HEK293 (cell line): ENCODE data around the gene HEATR5B.

ENCODE experiments used
- CTCF ChIA-PET: fragments of 350-600 bp; formaldehyde crosslinking; extraction: SDS; loops from one replicate; lab custom pipeline; 2021; ENCODE audit warnings: antibody characterized with exemption; lab: Yijun Ruan, JAX
- POLR2A ChIA-PET: fragments of 300-600 bp; formaldehyde crosslinking; extraction: SDS; loops from one replicate; lab custom pipeline; 2020; ENCODE audit warnings: antibody characterized with exemption, inconsistent platforms; lab: Yijun Ruan, JAX
- H3K27ac ChIP-seq: fragments of 200-500 bp; sonication (Bioruptor generic); 2 replicates; pipeline ENCODE4 v1.5.1; 2014; ENCODE audit warnings: low read depth, low read length, control low read depth, inconsistent platforms; ENCODE audit errors: extremely low read depth
- H3K36me3 ChIP-seq, 2 experiments: fragments of 200-500 bp in 1 of 2; sonication (Bioruptor generic) in 1 of 2; 1 replicate in 1 of 2; 2 replicates in 1 of 2; pipeline ENCODE4 v1.5.1; 2014 to 2017; ENCODE audit warnings: inconsistent platforms in 2 of 2, low read length in 2 of 2; ENCODE audit not compliant: control insufficient read depth in 2 of 2, insufficient read depth in 1 of 2
- H3K4me1 ChIP-seq: fragments of 200-500 bp; sonication (Bioruptor generic); 2 replicates; pipeline ENCODE4 v1.5.1; 2014; ENCODE audit warnings: mild to moderate bottlenecking, low read length, inconsistent platforms; ENCODE audit not compliant: control insufficient read depth, insufficient read depth
- H3K4me3 ChIP-seq: 2 replicates; pipeline ENCODE4 v1.5.1; 2011; ENCODE audit warnings: low read depth, mild to moderate bottlenecking, control low read depth, low read length, moderate library complexity
- H3K9me3 ChIP-seq: fragments of 200-500 bp; sonication (Bioruptor generic); 2 replicates; pipeline ENCODE4 v1.5.1; 2014; ENCODE audit warnings: low read depth, low read length, inconsistent platforms; ENCODE audit not compliant: control insufficient read depth, insufficient read depth
- GFI1B ChIP-seq: fragments of 450-650 bp; formaldehyde crosslinking; IDR thresholded peaks from 2 replicates; pipeline ENCODE4 v1.5.1; 2016; ENCODE audit warnings: missing biosample characterization, missing genetic modification characterization
- KLF7 ChIP-seq: fragments of 450-650 bp; formaldehyde crosslinking; IDR thresholded peaks from 2 replicates; pipeline ENCODE4 v1.5.1; 2016; ENCODE audit warnings: missing biosample characterization, missing genetic modification characterization, borderline replicate concordance
- KLF8 ChIP-seq: fragments of 450-650 bp; formaldehyde crosslinking; IDR thresholded peaks from 2 replicates; pipeline ENCODE4 v1.5.1; 2016; ENCODE audit warnings: missing biosample characterization, missing genetic modification characterization
- SP2 ChIP-seq: fragments of 450-650 bp; formaldehyde crosslinking; IDR thresholded peaks from 2 replicates; pipeline ENCODE4 v1.5.1; 2016; ENCODE audit warnings: missing biosample characterization, missing genetic modification characterization
- SP3 ChIP-seq: fragments of 450-650 bp; formaldehyde crosslinking; IDR thresholded peaks from 2 replicates; pipeline ENCODE4 v1.5.1; 2016; ENCODE audit warnings: missing biosample characterization, missing genetic modification characterization
- TCF7L2 ChIP-seq: IDR thresholded peaks from 2 replicates; pipeline ENCODE4 v1.6.1; 2011; ENCODE audit warnings: low read depth, mild to moderate bottlenecking, inconsistent platforms, low read length, moderate library complexity, borderline replicate concordance
- ZNF155 ChIP-seq: fragments of 450-650 bp; formaldehyde crosslinking; IDR thresholded peaks from 2 replicates; pipeline ENCODE4 v1.5.1; 2016; ENCODE audit warnings: missing biosample characterization, missing genetic modification characterization
- ZNF16 ChIP-seq: fragments of 450-650 bp; formaldehyde crosslinking; IDR thresholded peaks from 2 replicates; pipeline ENCODE4 v1.5.1; 2016; ENCODE audit warnings: low read depth, missing biosample characterization, missing genetic modification characterization
- ZNF2 ChIP-seq: fragments of 450-650 bp; formaldehyde crosslinking; IDR thresholded peaks from 2 replicates; pipeline ENCODE4 v1.5.1; 2016; ENCODE audit warnings: missing biosample characterization, missing genetic modification characterization
- ZNF423 ChIP-seq: fragments of 450-650 bp; formaldehyde crosslinking; IDR thresholded peaks from 2 replicates; pipeline ENCODE4 v1.5.1; 2016; ENCODE audit warnings: missing biosample characterization, missing genetic modification characterization
- ZNF48 ChIP-seq: fragments of 450-650 bp; formaldehyde crosslinking; IDR thresholded peaks from 2 replicates; pipeline ENCODE4 v1.5.1; 2016; ENCODE audit warnings: missing biosample characterization, missing genetic modification characterization
- ZNF549 ChIP-seq: fragments of 450-650 bp; IDR thresholded peaks from 2 replicates; pipeline ENCODE4 v1.5.1; 2018; ENCODE audit warnings: missing biosample characterization, missing genetic modification characterization, mild to moderate bottlenecking, inconsistent platforms, moderate library complexity
- ZNF654 ChIP-seq: fragments of 450-650 bp; formaldehyde crosslinking; IDR thresholded peaks from 2 replicates; pipeline ENCODE4 v1.5.1; 2016; ENCODE audit warnings: low read depth, missing biosample characterization, missing genetic modification characterization
- ZNF664 ChIP-seq: fragments of 450-650 bp; formaldehyde crosslinking; IDR thresholded peaks from 2 replicates; pipeline ENCODE4 v1.5.1; 2016; ENCODE audit warnings: missing biosample characterization, missing genetic modification characterization
- ZNF777 ChIP-seq: fragments of 450-650 bp; formaldehyde crosslinking; IDR thresholded peaks from 2 replicates; pipeline ENCODE4 v1.5.1; 2017; ENCODE audit warnings: missing biosample characterization, missing genetic modification characterization, borderline replicate concordance
- ZSCAN16 ChIP-seq: fragments of 450-650 bp; formaldehyde crosslinking; IDR thresholded peaks from 2 replicates; pipeline ENCODE4 v1.5.1; 2016; ENCODE audit warnings: missing biosample characterization, missing genetic modification characterization
- ZSCAN30 ChIP-seq: fragments of 450-650 bp; IDR thresholded peaks from 2 replicates; pipeline ENCODE4 v1.5.1; 2018; ENCODE audit warnings: missing biosample characterization, mild to moderate bottlenecking, missing genetic modification characterization, moderate library complexity
- TF ChIP-seq, protein P1 (sequence below): fragments of 450-650 bp; formaldehyde crosslinking; IDR thresholded peaks from 2 replicates; pipeline ENCODE4 v1.5.1; 2016; ENCODE audit warnings: missing biosample characterization, missing genetic modification characterization, borderline replicate concordance
- TF ChIP-seq, protein P2 (sequence below): fragments of 450-650 bp; formaldehyde crosslinking; IDR thresholded peaks from 2 replicates; pipeline ENCODE4 v1.5.1; 2016; ENCODE audit warnings: missing biosample characterization, missing genetic modification characterization
- TF ChIP-seq, protein P3 (sequence below): fragments of 450-650 bp; IDR thresholded peaks from 2 replicates; pipeline ENCODE4 v1.5.1; 2018; ENCODE audit warnings: missing biosample characterization, mild to moderate bottlenecking, missing genetic modification characterization
- TF ChIP-seq, protein P4 (sequence below): fragments of 450-650 bp; formaldehyde crosslinking; IDR thresholded peaks from 2 replicates; pipeline ENCODE4 v1.5.1; 2016; ENCODE audit warnings: missing biosample characterization, missing genetic modification characterization

Gene HEATR5B

DNA sequence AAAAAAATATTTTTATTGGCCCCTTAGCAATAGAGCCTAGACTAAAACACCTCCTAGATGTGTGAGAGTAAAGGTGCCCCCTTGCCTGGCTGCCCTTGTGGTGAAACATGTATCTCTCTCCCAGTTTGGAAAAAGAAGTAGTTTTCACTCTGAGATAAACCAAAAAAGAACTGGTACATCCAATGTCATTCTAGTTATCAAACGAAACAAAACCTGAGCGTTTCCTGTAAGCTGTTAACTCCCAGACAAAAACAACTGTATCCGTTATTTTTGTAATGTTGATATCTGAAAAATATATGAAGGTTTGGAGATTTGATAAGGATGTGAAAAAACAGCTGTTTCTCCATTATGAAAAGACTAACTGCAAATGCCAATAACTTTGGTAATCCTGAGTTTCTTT, 24.3 kb downstream of the HEATR5B start:
- ChIA-PET CTCF (no interaction called here), POLR2A (no interaction called here)
- no peak for TF ChIP-seq ZNF654 (tag by site-specific recombination)
- TF ChIP-seq ZNF777: no peak
- TF ChIP-seq ZNF16 (tag by site-specific recombination): no peak
- TF ChIP-seq, protein P1, sequence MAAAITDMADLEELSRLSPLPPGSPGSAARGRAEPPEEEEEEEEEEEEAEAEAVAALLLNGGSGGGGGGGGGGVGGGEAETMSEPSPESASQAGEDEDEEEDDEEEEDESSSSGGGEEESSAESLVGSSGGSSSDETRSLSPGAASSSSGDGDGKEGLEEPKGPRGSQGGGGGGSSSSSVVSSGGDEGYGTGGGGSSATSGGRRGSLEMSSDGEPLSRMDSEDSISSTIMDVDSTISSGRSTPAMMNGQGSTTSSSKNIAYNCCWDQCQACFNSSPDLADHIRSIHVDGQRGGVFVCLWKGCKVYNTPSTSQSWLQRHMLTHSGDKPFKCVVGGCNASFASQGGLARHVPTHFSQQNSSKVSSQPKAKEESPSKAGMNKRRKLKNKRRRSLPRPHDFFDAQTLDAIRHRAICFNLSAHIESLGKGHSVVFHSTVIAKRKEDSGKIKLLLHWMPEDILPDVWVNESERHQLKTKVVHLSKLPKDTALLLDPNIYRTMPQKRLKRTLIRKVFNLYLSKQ: no peak
- TF ChIP-seq ZNF155 (tag by site-specific recombination): no peak
- no peak for TF ChIP-seq ZSCAN16 (tag by site-specific recombination)
- TF ChIP-seq, protein P2, sequence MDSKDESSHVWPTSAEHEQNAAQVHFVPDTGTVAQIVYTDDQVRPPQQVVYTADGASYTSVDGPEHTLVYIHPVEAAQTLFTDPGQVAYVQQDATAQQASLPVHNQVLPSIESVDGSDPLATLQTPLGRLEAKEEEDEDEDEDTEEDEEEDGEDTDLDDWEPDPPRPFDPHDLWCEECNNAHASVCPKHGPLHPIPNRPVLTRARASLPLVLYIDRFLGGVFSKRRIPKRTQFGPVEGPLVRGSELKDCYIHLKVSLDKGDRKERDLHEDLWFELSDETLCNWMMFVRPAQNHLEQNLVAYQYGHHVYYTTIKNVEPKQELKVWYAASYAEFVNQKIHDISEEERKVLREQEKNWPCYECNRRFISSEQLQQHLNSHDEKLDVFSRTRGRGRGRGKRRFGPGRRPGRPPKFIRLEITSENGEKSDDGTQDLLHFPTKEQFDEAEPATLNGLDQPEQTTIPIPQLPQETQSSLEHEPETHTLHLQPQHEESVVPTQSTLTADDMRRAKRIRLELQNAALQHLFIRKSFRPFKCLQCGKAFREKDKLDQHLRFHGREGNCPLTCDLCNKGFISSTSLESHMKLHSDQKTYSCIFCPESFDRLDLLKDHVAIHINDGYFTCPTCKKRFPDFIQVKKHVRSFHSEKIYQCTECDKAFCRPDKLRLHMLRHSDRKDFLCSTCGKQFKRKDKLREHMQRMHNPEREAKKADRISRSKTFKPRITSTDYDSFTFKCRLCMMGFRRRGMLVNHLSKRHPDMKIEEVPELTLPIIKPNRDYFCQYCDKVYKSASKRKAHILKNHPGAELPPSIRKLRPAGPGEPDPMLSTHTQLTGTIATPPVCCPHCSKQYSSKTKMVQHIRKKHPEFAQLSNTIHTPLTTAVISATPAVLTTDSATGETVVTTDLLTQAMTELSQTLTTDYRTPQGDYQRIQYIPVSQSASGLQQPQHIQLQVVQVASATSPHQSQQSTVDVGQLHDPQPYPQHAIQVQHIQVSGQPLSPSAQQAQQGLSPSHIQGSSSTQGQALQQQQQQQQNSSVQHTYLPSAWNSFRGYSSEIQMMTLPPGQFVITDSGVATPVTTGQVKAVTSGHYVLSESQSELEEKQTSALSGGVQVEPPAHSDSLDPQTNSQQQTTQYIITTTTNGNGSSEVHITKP (tag by site-specific recombination): no peak
- TF ChIP-seq KLF7 (tag by site-specific recombination): no peak
- TF ChIP-seq ZNF48 (tag by site-specific recombination): no peak
- TF ChIP-seq SP3 (tag by site-specific recombination): no peak
- TF ChIP-seq ZNF423: no peak
- no peak overlapping the region for H3K4me3 ChIP-seq
- peaks cover 55 to 67% of the 10 kb centered on the region in 2 experiments for H3K36me3 ChIP-seq
- no peaks in the 10 kb centered on the region for H3K4me1 ChIP-seq
- no peak overlapping the region for H3K27ac ChIP-seq
- no peaks in the 10 kb centered on the region for H3K9me3 ChIP-seq

DNA sequence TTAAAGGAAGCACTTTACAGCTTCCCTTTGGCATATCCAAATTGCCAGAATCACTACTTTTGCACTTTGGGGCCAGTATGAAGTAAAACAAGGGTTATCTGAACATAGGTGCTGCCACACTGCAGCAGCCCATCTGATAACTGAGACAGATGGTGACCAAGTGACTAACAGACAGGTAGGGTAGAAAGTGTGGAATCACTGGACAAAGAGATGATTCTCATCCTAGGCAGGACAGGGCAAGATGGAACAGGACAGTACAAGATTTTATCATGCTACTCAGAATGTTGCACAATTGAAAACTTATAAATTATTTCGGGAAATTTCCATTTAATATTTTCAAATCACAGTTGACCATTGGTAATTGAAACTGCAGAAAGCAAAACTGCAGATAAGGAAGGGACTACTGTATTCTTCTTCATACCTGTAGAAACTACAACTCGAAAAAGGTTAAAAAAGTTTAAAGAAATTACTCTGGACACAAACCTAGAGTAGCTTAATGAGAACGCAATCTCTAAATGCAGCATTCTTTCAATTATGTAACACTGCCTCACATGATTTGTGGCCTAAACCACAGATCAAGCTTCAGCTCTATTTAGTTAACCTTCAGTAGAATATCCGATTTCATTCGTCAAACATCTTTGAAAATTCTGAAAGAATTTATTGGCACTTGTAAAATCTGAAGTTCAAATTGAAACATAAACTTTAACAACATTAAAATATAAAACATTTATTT, 31.4 kb downstream of the HEATR5B start:
- Histone ChIP-seq H3K27ac (no peak overlapping the region), H3K9me3 (no peaks in the 10 kb centered on the region), H3K4me1 (no peaks in the 10 kb centered on the region), H3K4me3 (no peak overlapping the region), H3K36me3 (peaks cover 28 to 54% of the 10 kb centered on the region in 2 experiments)
- no peak for TF ChIP-seq SP2 (tag by site-specific recombination)
- TF ChIP-seq, protein P3, sequence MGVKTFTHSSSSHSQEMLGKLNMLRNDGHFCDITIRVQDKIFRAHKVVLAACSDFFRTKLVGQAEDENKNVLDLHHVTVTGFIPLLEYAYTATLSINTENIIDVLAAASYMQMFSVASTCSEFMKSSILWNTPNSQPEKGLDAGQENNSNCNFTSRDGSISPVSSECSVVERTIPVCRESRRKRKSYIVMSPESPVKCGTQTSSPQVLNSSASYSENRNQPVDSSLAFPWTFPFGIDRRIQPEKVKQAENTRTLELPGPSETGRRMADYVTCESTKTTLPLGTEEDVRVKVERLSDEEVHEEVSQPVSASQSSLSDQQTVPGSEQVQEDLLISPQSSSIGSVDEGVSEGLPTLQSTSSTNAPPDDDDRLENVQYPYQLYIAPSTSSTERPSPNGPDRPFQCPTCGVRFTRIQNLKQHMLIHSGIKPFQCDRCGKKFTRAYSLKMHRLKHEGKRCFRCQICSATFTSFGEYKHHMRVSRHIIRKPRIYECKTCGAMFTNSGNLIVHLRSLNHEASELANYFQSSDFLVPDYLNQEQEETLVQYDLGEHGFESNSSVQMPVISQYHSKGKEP: 0 out of 2 replicates have a peak, but pooled peaks have one; percentile 21
- CTCF ChIA-PET: no interaction called here
- POLR2A ChIA-PET: no interaction called here

DNA sequence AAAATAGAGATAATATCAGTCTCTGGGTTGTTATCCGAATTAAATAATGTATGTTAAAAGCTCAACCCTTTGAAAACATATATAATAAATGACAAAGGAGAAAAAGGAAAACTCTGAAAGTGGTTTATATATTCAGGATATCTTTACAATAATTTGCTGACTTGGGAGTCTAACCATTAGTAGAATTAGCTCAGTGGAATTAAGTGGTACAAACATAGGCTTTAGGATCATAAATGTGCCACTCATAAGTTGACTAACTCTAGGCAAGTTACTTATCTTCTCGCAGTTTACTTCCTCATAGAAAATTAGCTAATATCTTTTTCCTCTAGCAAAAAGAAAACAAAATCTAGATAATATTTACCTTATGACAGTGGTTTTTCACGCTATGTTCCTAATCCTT, 44.6 kb downstream of the HEATR5B start:
- Histone ChIP-seq H3K4me1 (no peaks in the 10 kb centered on the region), H3K36me3 (peaks cover 12 to 19% of the 10 kb centered on the region in 2 experiments), H3K4me3 (no peak overlapping the region), H3K27ac (no peak overlapping the region), H3K9me3 (no peaks in the 10 kb centered on the region)
- TF ChIP-seq KLF8 (tag by site-specific recombination) (no peak), GFI1B (tag by site-specific recombination) (no peak), ZSCAN30 (tag by site-specific recombination) (no peak), ZNF549 (tag by site-specific recombination) (no peak), ZNF2 (tag by site-specific recombination) (no peak), ZNF664 (tag by site-specific recombination) (no peak), TCF7L2 (no peak)
- TF ChIP-seq, protein P3: no peak
- TF ChIP-seq, protein P4, sequence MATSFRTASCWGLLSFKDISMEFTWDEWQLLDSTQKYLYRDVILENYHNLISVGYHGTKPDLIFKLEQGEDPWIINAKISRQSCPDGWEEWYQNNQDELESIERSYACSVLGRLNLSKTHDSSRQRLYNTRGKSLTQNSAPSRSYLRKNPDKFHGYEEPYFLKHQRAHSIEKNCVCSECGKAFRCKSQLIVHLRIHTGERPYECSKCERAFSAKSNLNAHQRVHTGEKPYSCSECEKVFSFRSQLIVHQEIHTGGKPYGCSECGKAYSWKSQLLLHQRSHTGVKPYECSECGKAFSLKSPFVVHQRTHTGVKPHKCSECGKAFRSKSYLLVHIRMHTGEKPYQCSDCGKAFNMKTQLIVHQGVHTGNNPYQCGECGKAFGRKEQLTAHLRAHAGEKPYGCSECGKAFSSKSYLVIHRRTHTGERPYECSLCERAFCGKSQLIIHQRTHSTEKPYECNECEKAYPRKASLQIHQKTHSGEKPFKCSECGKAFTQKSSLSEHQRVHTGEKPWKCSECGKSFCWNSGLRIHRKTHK (tag by site-specific recombination): no peak
- CTCF ChIA-PET: interaction anchor here (0.7 kb wide), 1 partner anchor 150 kb away, joined by 3 read pairs; no protein-coding TSS in a partner anchor
- POLR2A ChIA-PET: no interaction called here
